ENCODE results near the gene LHFPL2.

- TF ChIP-seq CTCF (IDR thresholded peaks at IDR 0.05; ENCODE audit: low read depth, low read length, poor library complexity, severe bottlenecking), result no peak
- TF ChIP-seq EZH2phosphoT487 (IDR thresholded peaks at IDR 0.05; ENCODE audit: borderline replicate concordance, low read length), result no peak
These were observed 110.2 kb downstream of the LHFPL2 start for GRCh38 chr5:78538240-78538850.
